Naive thymus-derived CD8-positive, alpha-beta T cell (primary cell): ENCODE results near the gene PLBD1. TPM values are rescaled to one million over a fixed set of nuclear protein-coding genes. Genes with fewer than 3 reads are reported as not detected.

Source experiments
- ATAC-seq, 2 donors: fragments of 150-1000 bp; cut with Tn5 transposase in 1 of 2; sonication (Bioruptor Pico), chemical (Tn5 transposase) in 1 of 2; 1 replicate in 1 of 2; 2 replicates in 1 of 2; pipeline ENCODE4 v1.10.0; 2021; ENCODE audit warnings: mild to moderate bottlenecking in 2 of 2, moderate library complexity in 2 of 2
- POLR2A ChIA-PET: fragments of 350-600 bp; sonication (Branson Sonifier 250); formaldehyde crosslinking; loops from one replicate; lab custom pipeline; 2021; ENCODE audit warnings: antibody characterized with exemption; lab: Charles Lee
- DNase-seq, 10 donors: peaks; one replicate each; pipeline versions ENCODE4 v3.0.0 to v3.0.0-alpha.2; 2020 to 2022
- H3K27ac Mint-ChIP-seq, 10 donors: one replicate each; pipeline ENCODE4 v1.8.0; 2020 to 2022; ENCODE audit warnings: mild to moderate bottlenecking in 10 of 10, mixed read lengths in 10 of 10, moderate library complexity in 4 of 10, inconsistent platforms in 1 of 10
- H3K27me3 Mint-ChIP-seq, 5 donors: one replicate each; pipeline ENCODE4 v1.8.0; 2021 to 2022; ENCODE audit warnings: mixed read lengths in 5 of 5
- H3K36me3 Mint-ChIP-seq, 3 donors: one replicate each; pipeline ENCODE4 v1.8.0; 2020 to 2022; ENCODE audit warnings: mixed read lengths in 3 of 3, mild to moderate bottlenecking in 2 of 3, inconsistent platforms in 1 of 3
- H3K4me1 Mint-ChIP-seq, 4 donors: one replicate each; pipeline ENCODE4 v1.8.0; 2021 to 2022; ENCODE audit warnings: mixed read lengths in 4 of 4
- H3K4me3 Mint-ChIP-seq, 10 donors: one replicate each; pipeline ENCODE4 v1.8.0; 2020 to 2022; ENCODE audit warnings: mild to moderate bottlenecking in 10 of 10, mixed read lengths in 10 of 10, moderate library complexity in 6 of 10, inconsistent platforms in 1 of 10
- H3K9me3 Mint-ChIP-seq, 9 donors: one replicate each; pipeline ENCODE4 v1.8.0; 2020 to 2022; ENCODE audit warnings: mixed read lengths in 9 of 9, mild to moderate bottlenecking in 3 of 9, inconsistent platforms in 1 of 9, moderate library complexity in 1 of 9
- polyA plus RNA-seq, 3 donors: library from polyadenylated mRNA; unstranded; fragments of 300-500 nt; fragmentation: Illumina TruSeq; gene quantifications; one replicate each; pipeline ENCODE4 v1.2.3, GENCODE V29; 2021
- total RNA-seq, 8 experiments: library from RNA in 2 of 8; stranded (reverse) in 2 of 8; gene quantifications; one replicate each; pipeline ENCODE4 v1.2.3 and lab custom pipeline; 2021 to 2026

Gene PLBD1
- total and polyA plus RNA-seq, 5 experiments from 2014 or later = 0.25 to 1.2 (median 0.84) TPM; not detected in 1

DNA sequence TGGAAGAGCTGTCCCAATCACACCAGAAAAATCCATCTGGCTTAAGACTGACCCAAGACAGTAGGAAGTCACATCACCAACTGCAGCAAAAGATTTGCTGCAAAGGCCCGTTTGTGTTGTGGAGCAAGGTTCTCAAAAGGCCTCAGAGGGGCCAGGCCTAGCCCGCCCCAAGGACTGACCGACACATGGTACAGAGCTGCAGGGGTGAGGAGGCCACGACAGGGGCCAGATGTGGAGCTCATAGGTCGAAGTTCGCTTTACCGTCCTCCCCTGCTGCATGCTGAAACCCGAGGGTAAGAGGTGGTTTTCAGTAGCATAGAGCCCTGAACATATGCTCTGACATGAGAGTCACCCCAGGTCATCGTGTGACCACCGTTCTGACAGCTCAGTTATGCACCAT, 35.5 kb downstream of the PLBD1 start:
- peaks cover 0 to 4% (median 0%) of the 10 kb centered on the region in 9 donors for H3K9me3 Mint-ChIP-seq
- H3K27ac Mint-ChIP-seq = no peak overlapping the region
- H3K4me1 Mint-ChIP-seq = no peaks in the 10 kb centered on the region
- ATAC-seq (no peak), DNase-seq (no peak)
- no peak overlapping the region for H3K4me3 Mint-ChIP-seq
- H3K27me3 Mint-ChIP-seq = peaks cover 0 to 3% (median 0%) of the 10 kb centered on the region in 5 donors
- no peaks in the 10 kb centered on the region for H3K36me3 Mint-ChIP-seq
- POLR2A ChIA-PET = no interaction called here

DNA sequence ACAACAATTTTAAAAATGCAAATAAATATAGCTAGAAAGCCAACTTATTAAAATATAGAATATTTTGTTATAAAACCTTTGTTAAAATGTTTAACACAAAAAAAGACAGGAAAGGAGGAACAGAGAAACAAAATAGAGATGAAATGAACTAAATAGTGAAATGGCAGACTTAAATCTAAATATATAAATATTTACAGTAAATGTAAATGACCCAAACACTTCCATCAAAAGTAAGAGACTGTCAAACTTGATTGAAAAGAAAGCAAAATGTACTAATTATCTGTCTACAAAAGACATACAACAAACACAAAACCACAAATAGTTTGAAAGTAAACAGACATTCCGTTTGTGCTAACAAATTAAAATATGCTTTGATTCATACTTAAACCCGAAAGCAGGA, 41.7 kb downstream of the PLBD1 start:
- Mint-ChIP-seq H3K9me3 (peaks cover 22 to 49% (median 41%) of the 10 kb centered on the region in 9 donors), H3K4me1 (no peaks in the 10 kb centered on the region), H3K27ac (no peak overlapping the region), H3K4me3 (no peak overlapping the region), H3K27me3 (peaks cover 0 to 4% (median 1%) of the 10 kb centered on the region in 5 donors), H3K36me3 (peaks cover 0 to 42% (median 25%) of the 10 kb centered on the region in 3 donors)
- no peak for ATAC-seq
- POLR2A ChIA-PET = no interaction called here
- no peak for DNase-seq

DNA sequence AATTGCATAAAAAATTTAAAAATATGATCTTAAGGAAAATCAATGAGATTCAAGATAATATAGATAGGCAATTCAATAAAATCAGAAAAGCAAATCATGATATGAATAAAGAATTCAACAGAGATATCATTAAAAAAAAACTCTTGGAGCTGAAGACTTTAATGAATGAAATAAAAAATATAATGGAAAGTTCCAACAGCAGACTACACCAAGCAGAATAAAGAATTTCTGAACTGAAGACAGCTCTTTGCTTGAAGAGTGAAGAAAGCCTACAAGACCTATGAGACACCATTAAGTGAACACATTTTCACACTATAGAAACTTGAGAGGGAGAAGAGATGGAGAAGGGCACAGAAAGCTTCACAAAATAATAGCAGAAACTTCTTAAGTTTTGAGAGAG, 45.9 kb downstream of the PLBD1 start:
- no peaks in the 10 kb centered on the region for H3K4me1 Mint-ChIP-seq
- ATAC-seq (no peak), DNase-seq (no peak)
- H3K4me3 Mint-ChIP-seq = no peak overlapping the region
- no peak overlapping the region for H3K27ac Mint-ChIP-seq
- H3K36me3 Mint-ChIP-seq = peaks cover 0 to 55% (median 27%) of the 10 kb centered on the region in 3 donors
- H3K9me3 Mint-ChIP-seq = peaks cover 26 to 67% (median 49%) of the 10 kb centered on the region in 9 donors
- POLR2A ChIA-PET = no interaction called here
- peaks cover 0 to 4% (median 3%) of the 10 kb centered on the region in 5 donors for H3K27me3 Mint-ChIP-seq

DNA sequence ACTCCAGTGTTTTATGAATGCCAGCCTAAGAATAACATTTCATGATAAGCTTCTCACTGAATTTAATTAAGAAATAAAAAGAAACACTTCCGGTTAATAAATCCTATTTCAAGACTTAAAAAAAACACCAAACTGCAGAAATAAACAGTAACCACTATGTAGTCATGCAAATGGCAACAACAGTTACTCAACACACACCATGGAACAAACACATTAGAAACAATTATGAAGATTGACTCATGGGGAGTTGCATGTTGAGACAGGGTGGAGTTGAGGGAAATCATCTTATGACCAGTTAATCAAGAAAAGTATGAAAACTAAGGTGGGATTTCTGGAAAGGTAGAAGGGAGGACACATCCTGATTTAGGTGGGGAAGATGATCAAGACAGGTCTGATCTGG, 52.7 kb downstream of the PLBD1 start:
- peaks cover 0 to 10% (median 4%) of the 10 kb centered on the region in 9 donors for H3K9me3 Mint-ChIP-seq
- H3K27ac Mint-ChIP-seq = no peak overlapping the region
- H3K4me3 Mint-ChIP-seq = no peak overlapping the region
- DNase-seq (no peak), ATAC-seq (no peak)
- H3K27me3 Mint-ChIP-seq = peaks cover 0 to 9% (median 8%) of the 10 kb centered on the region in 5 donors
- H3K4me1 Mint-ChIP-seq = no peaks in the 10 kb centered on the region
- peaks cover 0 to 5% (median 2%) of the 10 kb centered on the region in 3 donors for H3K36me3 Mint-ChIP-seq
- POLR2A ChIA-PET = no interaction called here

DNA sequence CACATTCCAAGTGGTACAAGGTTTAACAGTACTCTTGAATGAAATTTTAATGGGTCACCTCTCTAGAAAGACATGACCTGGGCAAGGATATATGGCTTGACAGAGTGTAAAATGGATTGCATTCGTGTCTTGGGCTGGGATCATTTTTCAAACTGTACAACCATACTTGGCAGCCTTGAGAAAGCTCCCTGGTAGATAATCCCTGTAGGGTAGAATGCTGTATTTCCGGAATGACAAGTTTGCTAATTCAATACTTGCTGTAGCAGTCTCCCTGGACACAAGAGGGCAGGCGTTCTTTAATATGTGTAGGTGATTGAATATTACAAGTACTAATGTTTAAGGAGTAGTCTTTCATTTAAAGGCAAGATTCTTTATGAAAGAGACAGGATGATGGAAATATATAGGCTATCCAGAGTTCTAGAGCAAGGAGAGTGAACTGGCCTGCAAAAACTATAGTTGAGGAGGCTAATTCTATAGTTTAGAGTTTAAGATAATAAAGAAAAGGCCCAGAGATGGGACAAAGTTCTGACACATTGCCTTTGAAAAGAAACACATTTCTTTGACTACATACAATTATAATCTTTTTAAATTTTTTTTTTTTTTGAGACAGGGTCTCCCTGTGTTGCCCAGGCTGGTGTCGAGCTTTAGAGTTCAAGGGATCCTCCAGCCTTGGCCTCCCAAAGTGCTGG, 53.4 kb downstream of the PLBD1 start:
- H3K4me3 Mint-ChIP-seq = no peak overlapping the region
- POLR2A ChIA-PET = no interaction called here
- no peaks in the 10 kb centered on the region for H3K4me1 Mint-ChIP-seq
- ATAC-seq (no peak), DNase-seq (peak in 1 of 10 donors; percentile 11)
- no peak overlapping the region for H3K27ac Mint-ChIP-seq
- H3K27me3 Mint-ChIP-seq = peaks cover 0 to 9% (median 8%) of the 10 kb centered on the region in 5 donors
- peaks cover 0 to 4% (median 0%) of the 10 kb centered on the region in 9 donors for H3K9me3 Mint-ChIP-seq
- peaks cover 0 to 2% (median 0%) of the 10 kb centered on the region in 3 donors for H3K36me3 Mint-ChIP-seq

DNA sequence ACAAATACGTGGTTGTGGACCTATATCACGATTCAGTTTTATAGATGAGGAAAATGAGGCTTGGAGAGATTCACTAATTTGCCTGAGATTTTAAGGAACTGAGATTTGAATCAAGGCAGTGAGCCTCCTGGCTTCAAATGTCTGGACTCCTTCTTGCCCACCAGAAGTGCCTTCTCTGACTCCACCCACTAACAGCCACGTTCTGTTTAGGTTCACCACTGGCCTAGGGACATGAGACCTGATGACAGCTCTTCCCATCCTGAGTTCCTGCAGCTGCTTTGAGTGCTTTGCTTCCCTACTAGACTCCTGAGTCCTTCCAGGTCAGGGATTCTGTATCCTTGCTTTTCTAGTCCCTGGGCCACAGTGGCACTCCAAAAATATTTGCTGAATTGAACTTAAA, 57.1 kb downstream of the PLBD1 start:
- no peak overlapping the region for H3K27ac Mint-ChIP-seq
- H3K27me3 Mint-ChIP-seq = peaks cover 0 to 5% (median 2%) of the 10 kb centered on the region in 5 donors
- POLR2A ChIA-PET = no interaction called here
- no peak for DNase-seq
- no peak for ATAC-seq
- H3K4me3 Mint-ChIP-seq = no peak overlapping the region
- peaks cover 0 to 1% (median 0%) of the 10 kb centered on the region in 3 donors for H3K36me3 Mint-ChIP-seq
- no peaks in the 10 kb centered on the region for H3K9me3 Mint-ChIP-seq
- no peaks in the 10 kb centered on the region for H3K4me1 Mint-ChIP-seq

DNA sequence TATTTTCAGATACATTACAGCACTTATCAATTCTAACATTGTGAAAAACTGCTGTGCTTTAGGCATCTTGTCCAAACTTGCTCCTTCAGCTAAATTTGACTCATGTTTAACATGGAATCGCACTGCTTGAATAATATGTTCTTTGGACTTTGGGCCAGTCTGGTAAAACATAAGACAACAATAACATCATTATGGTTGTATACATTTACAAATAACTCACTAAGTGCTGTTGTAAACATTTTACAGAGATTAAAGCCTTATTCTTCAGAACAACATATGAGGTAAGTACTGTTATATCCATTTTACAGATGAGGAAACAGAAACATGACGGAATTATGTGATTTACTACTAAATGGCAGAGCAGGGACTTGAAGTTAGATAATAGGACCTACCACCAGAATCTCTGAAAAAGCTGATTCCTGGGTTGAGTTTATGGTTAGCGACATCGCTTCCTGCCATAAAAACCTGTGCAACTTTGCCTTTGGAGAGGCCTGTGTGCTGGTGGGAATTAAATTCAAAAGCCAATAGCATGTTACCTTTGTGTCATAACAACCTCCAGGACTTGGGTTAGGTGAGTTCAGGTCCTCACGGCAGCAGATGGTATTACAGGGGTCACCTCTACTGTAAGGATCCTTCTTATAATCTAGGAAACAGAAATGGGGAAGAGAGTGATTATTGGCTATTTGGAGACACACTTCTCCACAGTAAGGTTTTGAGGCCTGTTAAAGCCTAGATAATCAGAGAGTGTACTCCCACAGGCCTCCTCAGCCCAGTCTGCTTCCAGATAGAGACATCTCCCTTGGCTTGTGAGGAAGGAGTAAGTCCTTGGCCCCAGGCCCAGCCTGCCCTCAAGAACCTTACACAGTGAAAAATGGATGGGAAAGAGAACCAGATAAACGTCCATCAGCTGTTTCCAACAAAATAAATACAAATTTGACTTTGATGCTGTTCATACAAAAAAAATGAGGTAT, 61.8 kb downstream of the PLBD1 start:
- H3K4me3 Mint-ChIP-seq = no peak overlapping the region
- peaks cover 0 to 5% (median 2%) of the 10 kb centered on the region in 4 donors for H3K4me1 Mint-ChIP-seq
- H3K27me3 Mint-ChIP-seq = no peaks in the 10 kb centered on the region
- POLR2A ChIA-PET = interaction anchor here (0.7 kb wide), 1 partner anchor 67 kb away, joined by 3 read pairs; no protein-coding TSS in a partner anchor
- ATAC-seq (no peak), DNase-seq (no peak)
- no peaks in the 10 kb centered on the region for H3K9me3 Mint-ChIP-seq
- peak overlapping the region in 4 of 10 donors; percentile 4 to 60 (median 48) for H3K27ac Mint-ChIP-seq
- peaks cover 0 to 29% (median 11%) of the 10 kb centered on the region in 3 donors for H3K36me3 Mint-ChIP-seq

DNA sequence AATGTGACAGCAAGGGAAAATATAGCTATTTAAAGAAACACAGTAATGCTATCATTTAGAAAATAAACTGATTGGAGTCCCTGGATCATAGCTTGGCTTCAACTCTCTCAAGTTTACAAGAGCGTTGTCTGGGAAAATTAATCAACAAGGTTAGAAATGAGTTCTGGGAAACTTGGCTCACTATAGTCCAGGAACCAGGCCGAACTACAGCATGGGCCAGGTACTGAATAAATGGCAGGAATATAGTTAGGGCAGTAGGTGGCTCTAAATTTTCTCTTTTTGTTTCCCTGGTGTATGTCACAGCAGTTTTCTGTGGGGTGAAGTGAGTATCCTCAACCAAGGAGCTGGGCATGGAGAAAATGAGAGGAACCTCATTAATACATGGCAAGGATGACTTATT, 72.4 kb downstream of the PLBD1 start:
- Mint-ChIP-seq H3K4me1 (peaks cover 0 to 4% (median under 1%) of the 10 kb centered on the region in 4 donors), H3K27ac (peak overlapping the region in 5 of 10 donors; percentile 11 to 84 (median 36)), H3K27me3 (no peaks in the 10 kb centered on the region), H3K4me3 (no peak overlapping the region), H3K36me3 (peaks cover 25 to 91% (median 50%) of the 10 kb centered on the region in 3 donors), H3K9me3 (no peaks in the 10 kb centered on the region)
- POLR2A ChIA-PET = interaction anchor here (0.9 to 1.4 kb wide), 2 partner anchors 9 to 14 kb away, joined by 4 to 6 read pairs; no protein-coding TSS in a partner anchor
- DNase-seq (no peak), ATAC-seq (no peak)

DNA sequence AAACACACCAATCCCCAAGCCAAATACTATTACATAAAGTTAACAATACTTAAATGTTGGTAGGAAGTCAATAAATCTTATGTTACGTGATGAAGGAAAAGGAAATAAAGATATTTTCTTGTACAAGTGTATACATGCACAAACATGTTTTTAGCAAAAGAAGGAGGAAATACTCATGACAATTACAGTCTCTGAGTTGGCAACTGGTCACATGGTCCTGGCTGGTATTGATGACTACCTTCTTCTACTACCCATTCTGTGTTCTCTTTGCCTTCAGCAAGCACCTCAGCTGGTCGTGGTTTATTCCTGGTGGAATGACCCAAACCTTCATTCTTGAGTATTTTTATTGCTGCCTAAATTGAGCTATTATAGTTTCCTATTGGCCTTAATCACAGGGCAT, 84.8 kb downstream of the PLBD1 start:
- H3K27me3 Mint-ChIP-seq = no peaks in the 10 kb centered on the region
- H3K27ac Mint-ChIP-seq = peak overlapping the region in 4 of 10 donors; percentile 5 to 49 (median 28)
- H3K4me1 Mint-ChIP-seq = peaks cover 0 to 2% (median under 1%) of the 10 kb centered on the region in 4 donors
- ATAC-seq = no peak
- POLR2A ChIA-PET = no interaction called here
- H3K4me3 Mint-ChIP-seq = no peak overlapping the region
- H3K9me3 Mint-ChIP-seq = no peaks in the 10 kb centered on the region
- DNase-seq = no peak
- peaks cover 14 to 90% (median 64%) of the 10 kb centered on the region in 3 donors for H3K36me3 Mint-ChIP-seq

DNA sequence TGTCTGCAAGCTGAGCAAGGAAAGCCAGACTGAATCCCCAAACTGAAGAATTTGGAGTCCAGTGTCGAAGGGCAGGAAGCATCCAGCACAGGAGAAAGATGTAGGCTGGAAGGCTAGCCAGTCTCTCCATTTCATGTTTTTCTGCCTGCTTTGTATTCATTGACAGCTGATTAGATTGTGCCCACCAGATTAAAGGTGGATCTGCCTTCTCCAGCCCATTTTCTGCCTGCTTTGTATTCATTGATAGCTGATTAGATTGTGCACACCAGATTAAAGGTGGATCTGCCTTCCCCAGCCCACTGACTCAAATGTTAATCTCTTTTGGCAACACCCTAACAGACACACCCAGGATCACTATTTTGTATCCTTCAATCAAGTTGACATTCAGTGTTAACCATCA, 85.3 kb downstream of the PLBD1 start:
- no peaks in the 10 kb centered on the region for H3K9me3 Mint-ChIP-seq
- no peak for DNase-seq
- H3K4me3 Mint-ChIP-seq = no peak overlapping the region
- H3K4me1 Mint-ChIP-seq = peaks cover 0 to 2% (median under 1%) of the 10 kb centered on the region in 4 donors
- peak overlapping the region in 2 of 10 donors; percentile 5 to 26 for H3K27ac Mint-ChIP-seq
- peaks cover 14 to 90% (median 66%) of the 10 kb centered on the region in 3 donors for H3K36me3 Mint-ChIP-seq
- POLR2A ChIA-PET = interaction anchor here (1.1 kb wide), 1 partner anchor 13 kb away, joined by 4 read pairs; no protein-coding TSS in a partner anchor
- no peak for ATAC-seq
- H3K27me3 Mint-ChIP-seq = no peaks in the 10 kb centered on the region

DNA sequence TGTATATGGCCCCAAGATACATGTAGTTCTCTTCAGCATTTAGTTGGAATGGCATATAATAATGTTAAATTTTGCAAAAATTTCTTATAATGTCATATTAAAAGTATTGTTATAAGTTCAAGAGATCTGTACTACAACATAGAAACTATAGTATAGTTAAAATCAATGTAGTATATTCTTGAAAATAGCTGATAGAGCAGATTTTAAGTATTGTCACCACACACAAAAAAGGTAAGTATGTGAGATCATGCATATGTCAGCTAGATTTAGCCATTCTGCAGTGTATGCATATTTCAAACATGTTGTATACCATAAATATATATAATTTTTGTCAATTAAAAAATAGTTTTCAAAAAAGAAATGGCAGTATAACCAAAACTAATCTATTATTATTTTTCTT, 86.5 kb downstream of the PLBD1 start:
- H3K27ac Mint-ChIP-seq = no peak overlapping the region
- no peak overlapping the region for H3K4me3 Mint-ChIP-seq
- H3K4me1 Mint-ChIP-seq = peaks cover 0 to 3% (median under 1%) of the 10 kb centered on the region in 4 donors
- DNase-seq = no peak
- no peaks in the 10 kb centered on the region for H3K9me3 Mint-ChIP-seq
- H3K27me3 Mint-ChIP-seq = no peaks in the 10 kb centered on the region
- H3K36me3 Mint-ChIP-seq = peaks cover 7 to 86% (median 58%) of the 10 kb centered on the region in 3 donors
- no peak for ATAC-seq
- POLR2A ChIA-PET = interaction anchor here (0.6 to 1.1 kb wide), 2 partner anchors 11 to 14 kb away, joined by 3 to 4 read pairs; no protein-coding TSS in a partner anchor

DNA sequence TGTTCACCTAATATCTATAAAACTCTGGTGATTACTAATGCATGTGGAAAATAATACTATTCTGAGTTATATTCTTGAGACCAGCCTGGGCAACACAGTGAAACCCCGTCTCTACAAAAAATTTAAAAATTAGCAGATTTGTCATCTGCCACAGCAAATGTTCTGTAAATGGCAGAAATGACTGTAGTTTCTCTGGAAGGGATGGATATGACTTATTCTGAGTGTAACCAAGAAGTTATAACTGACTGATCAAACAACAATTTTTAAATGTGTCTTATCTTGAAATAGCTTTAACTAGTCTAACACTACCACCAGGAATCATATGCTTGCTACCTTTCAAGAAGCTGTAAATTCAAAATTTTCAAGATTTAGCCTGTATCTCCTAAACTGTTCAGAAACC, 88.7 kb downstream of the PLBD1 start:
- ATAC-seq = no peak
- Mint-ChIP-seq H3K4me3 (no peak overlapping the region), H3K4me1 (peaks cover 0 to 3% (median under 1%) of the 10 kb centered on the region in 4 donors), H3K36me3 (peaks cover 13 to 87% (median 64%) of the 10 kb centered on the region in 3 donors), H3K9me3 (peaks cover 0 to 15% (median 5%) of the 10 kb centered on the region in 9 donors), H3K27ac (peak overlapping the region in 2 of 10 donors; percentile 29 to 47), H3K27me3 (no peaks in the 10 kb centered on the region)
- POLR2A ChIA-PET = interaction anchor here (0.6 kb wide), 1 partner anchor 146 kb away, joined by 3 read pairs; no protein-coding TSS in a partner anchor
- no peak for DNase-seq
